Measurements from ENCODE around the gene FOLR2.
A peak's percentile ranks its signal among the peaks of the same experiment; 100 is the strongest.

GRCh38 chr11:72228229-72228843 lies 11.7 kb downstream of the FOLR2 start:
- TF ChIP-seq EZH2 (IDR thresholded peaks at IDR 0.05; ENCODE audit: low read depth, low read length, severe bottlenecking) (no peak), CHD2 (IDR thresholded peaks at IDR 0.05; ENCODE audit: low read length) (no peak), CTCF (IDR thresholded peaks at IDR 0.05; ENCODE audit: control extremely low read depth in 1 of 3, insufficient read depth in 1 of 3, low read depth in 1 of 3, low read length in 3 of 3) (peak in 1 of 3 experiments; percentile 24; a peak in 1 of 4 replicates), MAFK (IDR thresholded peaks at IDR 0.05; ENCODE audit: low read depth, low read length) (no peak), POLR2AphosphoS5 (IDR thresholded peaks at IDR 0.05; ENCODE audit: low read depth, low read length) (no peak), EP300 (IDR thresholded peaks at IDR 0.05; ENCODE audit: borderline replicate concordance in 1 of 2, low read depth in 2 of 2, low read length in 2 of 2) (no peak), BCL11A (IDR thresholded peaks at IDR 0.05; ENCODE audit: low read depth in 2 of 2, low read length in 2 of 2) (no peak), POU5F1 (IDR thresholded peaks at IDR 0.05; ENCODE audit: low read depth, low read length) (no peak), RAD21 (IDR thresholded peaks at IDR 0.05 in 1 of 2, conservative IDR thresholded peaks at IDR 0.05 in 1 of 2; ENCODE audit: low read depth in 2 of 2, low read length in 2 of 2) (0 out of 4 replicates have a peak, but pooled peaks of 1 of the 2 experiments have one; percentile 2), SIN3A (conservative IDR thresholded peaks at IDR 0.05 in 1 of 2, IDR thresholded peaks at IDR 0.05 in 1 of 2; ENCODE audit: low read depth in 1 of 2, low read length in 2 of 2) (no peak), SP4 (IDR thresholded peaks at IDR 0.05; ENCODE audit: low read length) (no peak)

Measured in H1 (cell line).